GM12892 (cell line): ENCODE data around the gene GHITM.

ENCODE experiments used
- POLR2A ChIP-seq: IDR thresholded peaks from 2 replicates; pipeline ENCODE4 v1.6.1; 2011; ENCODE audit warnings: low read depth, low read length, control low read depth
- POLR2AphosphoS5 ChIP-seq: IDR thresholded peaks from 2 replicates; pipeline ENCODE4 v1.6.1; 2011; ENCODE audit warnings: low read depth, low read length, control low read depth

GRCh38 chr10:84095811-84096497, 43.4 kb upstream of the GHITM start:
- TF ChIP-seq POLR2A (no peak), POLR2AphosphoS5 (no peak)
